GM12878 (cell line): ENCODE results near the gene TEFM. TPM values are rescaled to one million over a fixed set of nuclear protein-coding genes. Genes with fewer than 3 reads are reported as not detected.

ENCODE experiments used
- ATAC-seq: fragments of 200-7000 bp; cut with Tn5 transposase; 3 replicates; pipeline ENCODE4 v1.9.1; 2020; ENCODE audit warnings: mild to moderate bottlenecking, moderate library complexity
- BruUV-seq: library from RNA; stranded (reverse); fragments of 400-500 nt; replicated peaks from 2 replicates; lab custom pipeline; 2021; lab: Mats Ljungman, UMichigan
- CTCF ChIA-PET: fragments of 300-600 bp; sonication (Branson Sonifier 250); formaldehyde crosslinking; extraction: SDS; loops from one replicate; lab custom pipeline; 2021; ENCODE audit warnings: inconsistent platforms; lab: Yijun Ruan, JAX
- POLR2A ChIA-PET: fragments of 350-600 bp; formaldehyde crosslinking; extraction: SDS; loops from one replicate; lab custom pipeline; 2021; ENCODE audit warnings: inconsistent platforms; lab: Charles Lee
- RAD21 ChIA-PET: fragments of 300-600 bp; sonication (Branson Sonifier 250); formaldehyde crosslinking; loops from one replicate; lab custom pipeline; 2023; ENCODE audit warnings: antibody characterized with exemption; ENCODE audit not compliant: unreplicated experiment; lab: Charles Lee
- SMC1A ChIA-PET: fragments of 300-600 bp; sonication (Branson Sonifier 250); formaldehyde crosslinking; loops from one replicate; lab custom pipeline; 2023; ENCODE audit not compliant: unreplicated experiment, uncharacterized antibody; lab: Charles Lee
- DNase-seq: peaks from one replicate; pipeline ENCODE4 v3.0.0-alpha.2; 2011; ENCODE audit warnings: low read depth, low spot score
- FAIRE-seq: peaks from 3 replicates; lab custom pipeline; 2011; peaks lifted over from hg19 to GRCh38; lab: Jason Lieb, UNC
- H2AFZ ChIP-seq: 2 replicates; pipeline ENCODE4 v1.6.0; 2011; ENCODE audit warnings: low read depth, low read length, control low read depth; ENCODE audit not compliant: control insufficient read depth
- H3K27ac ChIP-seq: 2 replicates; pipeline ENCODE4 v1.5.1; 2011; ENCODE audit warnings: control low read depth; ENCODE audit not compliant: control insufficient read depth, insufficient read depth
- H3K27me3 ChIP-seq, 2 experiments: replicated peaks in 1 of 2; 2 replicates each; pipeline versions ENCODE4 v1.6.0 to v1.6.1; 2011; ENCODE audit warnings: low read length in 1 of 2; ENCODE audit not compliant: control insufficient read depth in 2 of 2, insufficient read depth in 2 of 2
- H3K36me3 ChIP-seq, 2 experiments: 2 replicates each; pipeline ENCODE4 v1.5.1; 2011; ENCODE audit warnings: low read length in 1 of 2; ENCODE audit not compliant: control insufficient read depth in 2 of 2, insufficient read depth in 2 of 2
- H3K4me1 ChIP-seq: 2 replicates; pipeline ENCODE4 v1.6.1; 2011; ENCODE audit warnings: mild to moderate bottlenecking, low read length, moderate library complexity, mixed read lengths; ENCODE audit not compliant: control insufficient read depth, insufficient read depth
- H3K4me2 ChIP-seq: 2 replicates; pipeline ENCODE4 v1.6.0; 2011; ENCODE audit warnings: control low read depth; ENCODE audit not compliant: control insufficient read depth, insufficient read depth
- H3K4me3 ChIP-seq: fragments of 200-600 bp; sonication (generic); 2 replicates; pipeline ENCODE4 v1.5.1; 2016
- H3K79me2 ChIP-seq: 2 replicates; pipeline ENCODE4 v1.6.0; 2011; ENCODE audit warnings: low read length; ENCODE audit not compliant: control insufficient read depth, insufficient read depth
- H3K9ac ChIP-seq: 2 replicates; pipeline ENCODE4 v1.8.0; 2011; ENCODE audit warnings: low read length, control low read depth, mixed read lengths; ENCODE audit not compliant: control insufficient read depth, insufficient read depth
- H3K9me3 ChIP-seq: replicated peaks from 3 replicates; pipeline ENCODE4 v1.5.1; 2011; ENCODE audit warnings: mild to moderate bottlenecking, low read length; ENCODE audit not compliant: control insufficient read depth, insufficient read depth
- H4K20me1 ChIP-seq: 2 replicates; pipeline ENCODE4 v1.6.0; 2011; ENCODE audit not compliant: control insufficient read depth, insufficient read depth
- CEBPZ ChIP-seq: fragments of 150-350 bp; IDR thresholded peaks from 2 replicates; pipeline ENCODE4 v1.6.1; 2016; ENCODE audit warnings: low read depth, low read length
- EED ChIP-seq: sonication (generic); IDR thresholded peaks from 2 replicates; pipeline ENCODE4 v1.6.1; 2016; ENCODE audit warnings: antibody characterized with exemption, low read depth
- MXI1 ChIP-seq: fragments of 150-350 bp; IDR thresholded peaks from 2 replicates; pipeline ENCODE4 v1.6.1; 2011; ENCODE audit warnings: low read depth, mild to moderate bottlenecking, inconsistent platforms, low read length, improper control_type of control experiment
- MYC ChIP-seq: IDR thresholded peaks from 2 replicates; pipeline ENCODE4 v1.6.1; 2011; ENCODE audit warnings: mild to moderate bottlenecking, low read length, moderate library complexity, inconsistent platforms; ENCODE audit not compliant: insufficient read depth, insufficient replicate concordance, insufficient read length, severe bottlenecking
- NR2C2 ChIP-seq: IDR thresholded peaks from 2 replicates; pipeline ENCODE4 v1.6.1; 2011; ENCODE audit warnings: borderline replicate concordance, low read depth; ENCODE audit not compliant: control insufficient read depth, insufficient read length
- ZNF217 ChIP-seq: fragments of 450-650 bp; IDR thresholded peaks from 2 replicates; pipeline ENCODE4 v1.6.1; 2017; ENCODE audit warnings: antibody characterized with exemption, mild to moderate bottlenecking
- WGBS: methylation state at CpG from one replicate; pipeline ENCODE4 v1.1.6; 2016; ENCODE audit warnings: low lambda C conversion rate; ENCODE audit not compliant: insufficient replicate concordance, insufficient coverage; ENCODE audit errors: missing lambda C conversion rate; 5-methylcytosine and 5-hydroxymethylcytosine counted together
- in situ Hi-C: fragments of 300-500 bp; cut with MboI; formaldehyde crosslinking; loops from 9 replicates; pipeline ENCODE4 v1.14.3; 2018; ENCODE audit warnings: mixed read lengths
- intact Hi-C: fragments of 100-400 bp; cut with micrococcal nuclease; formaldehyde crosslinking; loops from one replicate; pipeline ENCODE4 v1.14.2; 2022; ENCODE audit not compliant: unreplicated experiment
- polyA plus RNA-seq, 11 experiments: library from polyadenylated mRNA; depleted of rRNA in 4 of 11; unstranded in 6 of 11; stranded (reverse) in 5 of 11; fragments of >200 nt; fragmentation: Nextera tagmentation in 4 of 11; fragmentation: Illumina TruSeq in 1 of 11; extraction: Ambion mirVana in 4 of 11; extraction: Trizol in 1 of 11; gene quantifications; 1 replicate in 1 of 11; 2 replicates in 10 of 11; pipeline versions ENCODE4 v1.2.1 to v1.2.3, GENCODE V29; 2011 to 2016; ENCODE audit warnings: inconsistent platforms in 2 of 11, missing spikeins in 2 of 11, low read depth in 1 of 11
- total RNA-seq, 4 experiments: library from RNA; depleted of rRNA in 3 of 4; stranded (reverse); fragments of >200 nt in 3 of 4; fragmentation: Illumina TruSeq in 1 of 4; extraction: Trizol in 1 of 4; gene quantifications; 2 replicates each; pipeline versions ENCODE4 v1.2.1 to v1.2.3, GENCODE V29; 2013 to 2021

Gene TEFM
- total and polyA plus RNA-seq, 10 of the 15 experiments (the other 5 are each of a cell fraction or from before 2014, with no cell fraction given), result 11.5 to 57.1 (median 28.6) TPM

- TF ChIP-seq NR2C2, result no peak
- TF ChIP-seq MYC, result no peak
- no peak for TF ChIP-seq EED
- TF ChIP-seq ZNF217, result no peak
Observed at GRCh38 chr17:30894236-30894635, 11.8 kb downstream of the TEFM start (continued).

GRCh38 chr17:30886187-30886586 lies 19.9 kb downstream of the TEFM start:
- RAD21 ChIA-PET, result no interaction called here
- in situ Hi-C loops (no loop called here), intact Hi-C loops (no loop called here)
- Histone ChIP-seq H3K36me3 (peaks cover 0 to 8% of the 10 kb centered on the region in 2 experiments; a peak in 1 of 4 replicates), H3K27me3 (no peaks in the 10 kb centered on the region), H3K79me2 (no peaks in the 10 kb centered on the region), H4K20me1 (no peaks in the 10 kb centered on the region), H3K9ac (no peak overlapping the region), H2AFZ (no peak overlapping the region), H3K9me3 (no peaks in the 10 kb centered on the region), H3K4me1 (no peaks in the 10 kb centered on the region), H3K27ac (no peak overlapping the region), H3K4me3 (no peak overlapping the region), H3K4me2 (no peak overlapping the region)
- CTCF ChIA-PET, result interaction anchor here (1.1 kb wide), 1 partner anchor 81 kb away, joined by 3 read pairs; no protein-coding TSS in a partner anchor
- POLR2A ChIA-PET, result interaction anchor here (0.6 kb wide), 1 partner anchor 392 kb away, joined by 4 read pairs; no protein-coding TSS in a partner anchor
- 96% methylated on average over 5 of the region's 5 CpGs for WGBS
- SMC1A ChIA-PET, result interaction anchor here (1.5 kb wide), 1 partner anchor 8 kb away, joined by 3 read pairs; no protein-coding TSS in a partner anchor
- DNase-seq (no peak), ATAC-seq (no peak), FAIRE-seq (no peak)
- no peak for TF ChIP-seq MXI1
- TF ChIP-seq MYC, result no peak
- TF ChIP-seq CEBPZ, result no peak
- no TSS peak for BruUV-seq
